Lung (tissue), 12 donors: ENCODE results near the gene PRKCA. TPM values are rescaled to one million over a fixed set of nuclear protein-coding genes. Genes with fewer than 3 reads are reported as not detected.

ENCODE experiments used
- ATAC-seq: fragments of 200-7000 bp; cut with Tn5 transposase; one replicate; pipeline ENCODE4 v1.9.1; 2020; ENCODE audit warnings: moderate number of reproducible peaks; ENCODE audit not compliant: insufficient read depth, low FRiP score
- DNase-seq, 3 donors: peaks; one replicate each; pipeline ENCODE4 v3.0.0-alpha.2; 2013 to 2017
- H3K27ac ChIP-seq, 2 donors: one replicate each; pipeline ENCODE4 v1.5.1; 2013; ENCODE audit warnings: mild to moderate bottlenecking in 2 of 2, moderate library complexity in 2 of 2, control low read depth in 1 of 2, inconsistent platforms in 1 of 2, low read depth in 1 of 2, low read length in 1 of 2
- H3K27me3 ChIP-seq, 3 donors: one replicate each; pipeline ENCODE4 v1.5.1; 2013; ENCODE audit warnings: low read length in 2 of 3; ENCODE audit not compliant: control insufficient read depth in 3 of 3, insufficient read depth in 3 of 3
- H3K36me3 ChIP-seq, 4 donors: one replicate each; pipeline ENCODE4 v1.5.1; 2013; ENCODE audit warnings: low read length in 4 of 4, mild to moderate bottlenecking in 1 of 4, moderate library complexity in 1 of 4; ENCODE audit not compliant: control insufficient read depth in 4 of 4, insufficient read depth in 4 of 4
- H3K4me1 ChIP-seq, 5 donors: one replicate each; pipeline ENCODE4 v1.5.1; 2013; ENCODE audit warnings: low read length in 5 of 5, mild to moderate bottlenecking in 2 of 5, moderate library complexity in 1 of 5; ENCODE audit not compliant: control insufficient read depth in 5 of 5, insufficient read depth in 5 of 5
- H3K4me3 ChIP-seq: one replicate; pipeline ENCODE4 v1.5.1; 2013; ENCODE audit warnings: mild to moderate bottlenecking, control low read depth, moderate library complexity
- H3K9ac ChIP-seq, 2 donors: one replicate each; pipeline ENCODE4 v1.5.1; 2013; ENCODE audit warnings: low read length in 2 of 2, control low read depth in 1 of 2; ENCODE audit not compliant: insufficient read depth in 1 of 2
- H3K9me3 ChIP-seq, 4 donors: one replicate each; pipeline ENCODE4 v1.5.1; 2013; ENCODE audit warnings: low read length in 3 of 4, mild to moderate bottlenecking in 1 of 4, moderate library complexity in 1 of 4; ENCODE audit not compliant: control insufficient read depth in 4 of 4, insufficient read depth in 3 of 4
- WGBS, 2 donors: extraction: QIAGEN DNeasy Blood & Tissue Kit; methylation state at CpG; one replicate each; pipeline ENCODE4 v1.1.7; 2013; 5-methylcytosine and 5-hydroxymethylcytosine counted together
- polyA plus RNA-seq, 2 donors: library from polyadenylated mRNA; stranded (reverse); fragments of 200-250 nt; gene quantifications; one replicate each; pipeline ENCODE4 v1.2.1, GENCODE V29; 2013
- total RNA-seq, 2 donors: library from RNA; depleted of rRNA in 1 of 2; stranded (reverse); fragments of >200 nt in 1 of 2; gene quantifications; one replicate each; pipeline ENCODE4 v1.2.1, GENCODE V29; 2014 to 2021
- TF ChIP-seq, protein P1 (sequence below): IDR thresholded peaks from 2 replicates; pipeline ENCODE4 v1.5.1; 2012; ENCODE audit warnings: mild to moderate bottlenecking; ENCODE audit errors: control extremely low read depth, extremely low read depth
- donor health status: control.
- donor health status: control.
- donor health status: Bipolar disorder and iron deficiency.
- donor health status: healthy.
- donor health status: DM: yes; HTN: yes; CAD: no.

Gene PRKCA
- total and polyA plus RNA-seq, 4 donors = 3.4 to 34.8 (median 13.8) TPM

DNA sequence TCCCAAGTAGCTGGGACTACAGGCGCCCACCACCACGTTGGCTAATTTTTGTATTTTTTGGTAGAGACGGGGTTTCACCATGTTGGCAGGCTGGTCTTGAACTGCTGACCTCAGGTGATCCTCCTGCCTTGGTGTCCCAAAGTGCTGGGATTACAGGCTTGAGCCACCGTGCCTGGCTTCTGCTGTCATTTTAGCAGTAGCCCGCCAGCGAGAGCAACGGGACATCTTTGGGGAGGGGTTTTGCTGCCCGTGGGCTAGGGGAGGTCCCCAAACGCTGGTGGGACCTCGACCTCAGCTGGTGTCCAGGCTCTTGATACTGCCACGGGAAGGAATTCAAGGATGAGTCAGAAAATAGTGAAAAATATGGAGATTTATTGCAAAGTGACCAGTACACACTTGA is 424.4 kb downstream of the PRKCA start:
- no peak for DNase-seq
- TF ChIP-seq, protein P1, sequence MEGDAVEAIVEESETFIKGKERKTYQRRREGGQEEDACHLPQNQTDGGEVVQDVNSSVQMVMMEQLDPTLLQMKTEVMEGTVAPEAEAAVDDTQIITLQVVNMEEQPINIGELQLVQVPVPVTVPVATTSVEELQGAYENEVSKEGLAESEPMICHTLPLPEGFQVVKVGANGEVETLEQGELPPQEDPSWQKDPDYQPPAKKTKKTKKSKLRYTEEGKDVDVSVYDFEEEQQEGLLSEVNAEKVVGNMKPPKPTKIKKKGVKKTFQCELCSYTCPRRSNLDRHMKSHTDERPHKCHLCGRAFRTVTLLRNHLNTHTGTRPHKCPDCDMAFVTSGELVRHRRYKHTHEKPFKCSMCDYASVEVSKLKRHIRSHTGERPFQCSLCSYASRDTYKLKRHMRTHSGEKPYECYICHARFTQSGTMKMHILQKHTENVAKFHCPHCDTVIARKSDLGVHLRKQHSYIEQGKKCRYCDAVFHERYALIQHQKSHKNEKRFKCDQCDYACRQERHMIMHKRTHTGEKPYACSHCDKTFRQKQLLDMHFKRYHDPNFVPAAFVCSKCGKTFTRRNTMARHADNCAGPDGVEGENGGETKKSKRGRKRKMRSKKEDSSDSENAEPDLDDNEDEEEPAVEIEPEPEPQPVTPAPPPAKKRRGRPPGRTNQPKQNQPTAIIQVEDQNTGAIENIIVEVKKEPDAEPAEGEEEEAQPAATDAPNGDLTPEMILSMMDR = no peak

DNA sequence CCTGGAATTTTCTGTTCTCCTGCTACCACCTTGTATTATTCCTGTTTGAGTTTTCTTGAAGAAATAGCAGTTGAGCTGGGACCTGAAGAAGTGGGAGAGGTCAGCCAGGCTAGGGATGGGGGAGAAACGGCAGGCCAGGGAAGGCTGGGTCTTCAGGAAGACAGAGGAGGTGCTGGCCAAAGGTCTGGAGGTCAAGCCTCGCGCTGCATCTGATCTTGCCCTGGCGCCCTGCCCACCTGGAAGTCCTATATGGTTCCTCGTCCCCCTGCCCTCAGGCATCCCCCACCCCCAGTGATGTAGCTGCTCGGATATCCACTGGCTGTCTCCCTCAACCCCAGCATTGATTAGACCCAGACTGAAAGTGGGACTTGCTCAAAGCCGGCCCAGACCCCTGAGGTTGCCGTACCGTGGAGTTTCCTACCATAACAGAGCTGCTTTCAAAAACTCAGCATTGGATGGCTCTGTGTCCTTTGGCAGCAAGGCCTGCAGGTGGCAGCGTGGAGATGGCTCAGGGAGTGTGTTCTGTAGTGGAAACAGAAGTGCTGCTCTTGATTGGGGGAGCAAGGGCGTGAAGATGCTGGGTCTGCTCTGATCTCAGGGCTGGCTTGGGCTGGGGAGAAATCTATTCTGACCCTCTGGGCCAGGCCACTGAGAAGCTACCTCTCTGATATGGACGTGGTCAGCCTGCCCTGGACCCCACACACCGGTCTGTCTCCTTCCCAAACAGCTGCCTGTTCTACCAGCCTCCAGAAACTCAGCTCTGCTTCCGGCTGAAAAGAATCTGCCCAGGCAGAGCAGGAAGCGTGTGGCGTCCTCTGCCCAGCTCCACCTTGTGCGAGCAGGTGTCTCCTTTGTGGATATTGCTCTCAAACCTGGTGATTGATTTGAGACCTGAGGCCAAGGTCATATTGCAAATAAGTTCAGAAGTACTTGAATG is 425.5 kb downstream of the PRKCA start:
- H3K9ac ChIP-seq = no peak overlapping the region
- no peak overlapping the region for H3K27ac ChIP-seq
- no peaks in the 10 kb centered on the region for H3K36me3 ChIP-seq
- TF ChIP-seq, protein P1 = peak; percentile 33
- WGBS, 2 donors = 50 to 54% methylated on average over 17 of the region's 17 CpGs
- ATAC-seq (no peak), DNase-seq (peak; percentile 69 to 74 (median 73))
- H3K27me3 ChIP-seq = no peaks in the 10 kb centered on the region
- peaks cover 3 to 15% (median 9%) of the 10 kb centered on the region in 5 donors for H3K4me1 ChIP-seq
- H3K9me3 ChIP-seq = no peaks in the 10 kb centered on the region
- H3K4me3 ChIP-seq = no peak overlapping the region

More for the DNA sequence above, 424.4 kb downstream of the PRKCA start:
- H3K36me3 ChIP-seq = no peaks in the 10 kb centered on the region
- no peak overlapping the region for H3K27ac ChIP-seq
- WGBS, 2 donors = 92 to 93% methylated on average over 11 of the region's 11 CpGs
- no peak for ATAC-seq
- no peaks in the 10 kb centered on the region for H3K27me3 ChIP-seq
- no peak overlapping the region for H3K9ac ChIP-seq
- no peak overlapping the region for H3K4me3 ChIP-seq
- peaks cover 3 to 15% (median 9%) of the 10 kb centered on the region in 5 donors for H3K4me1 ChIP-seq
- no peaks in the 10 kb centered on the region for H3K9me3 ChIP-seq

DNA sequence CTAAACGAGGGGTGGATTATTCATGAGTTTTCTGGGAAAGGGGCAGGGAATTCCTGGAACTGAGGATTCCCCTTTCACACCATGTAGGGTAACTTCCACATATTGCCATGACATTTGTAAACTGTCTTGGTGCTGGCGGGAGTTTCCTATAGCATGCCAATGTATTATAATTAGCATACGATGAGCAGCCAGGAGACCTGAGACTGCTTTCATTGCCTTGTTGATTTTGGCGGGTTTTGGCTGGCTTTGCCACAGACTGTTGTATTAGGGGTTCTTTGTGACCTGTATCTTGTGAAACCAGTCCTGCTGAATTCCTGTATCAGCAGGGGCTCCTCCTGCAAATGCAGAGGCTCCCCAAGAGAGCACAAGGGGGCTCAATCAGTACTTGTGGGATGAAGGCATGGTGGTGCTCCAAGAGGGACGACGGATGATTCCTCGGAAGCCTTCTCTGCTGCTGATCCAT is 428.1 kb downstream of the PRKCA start:
- no peak overlapping the region for H3K4me3 ChIP-seq
- H3K36me3 ChIP-seq = peaks cover 0 to 3% (median 0%) of the 10 kb centered on the region in 4 donors
- no peak overlapping the region for H3K9ac ChIP-seq
- peaks cover 0 to 4% (median 0%) of the 10 kb centered on the region in 5 donors for H3K4me1 ChIP-seq
- WGBS, 2 donors = 78 to 82% methylated on average over 7 of the region's 7 CpGs
- ATAC-seq = no peak
- H3K27ac ChIP-seq = no peak overlapping the region
- no peaks in the 10 kb centered on the region for H3K9me3 ChIP-seq
- H3K27me3 ChIP-seq = no peaks in the 10 kb centered on the region
- DNase-seq = peak in 1 of 3 donors; percentile 30
- TF ChIP-seq, protein P1 = no peak
